Ascending aorta (tissue), 2 donors: ENCODE measurements around the gene CUL1. TPM values are rescaled to one million over a fixed set of nuclear protein-coding genes. Genes with fewer than 3 reads are reported as not detected.

Experiments
- DNase-seq, 2 donors: peaks; one replicate each; pipeline ENCODE4 v3.0.0-alpha.2; 2019; ENCODE audit warnings: low spot score in 2 of 2
- H3K27ac ChIP-seq, 2 donors: fragments of 200-600 bp; sonication (generic); one replicate each; pipeline ENCODE4 v1.5.1; 2016 to 2017; ENCODE audit warnings: mild to moderate bottlenecking in 1 of 2
- H3K27me3 ChIP-seq: fragments of 200-600 bp; sonication (generic); one replicate; pipeline ENCODE4 v1.5.1; 2017
- H3K36me3 ChIP-seq, 2 donors: fragments of 200-600 bp; sonication (generic); one replicate each; pipeline ENCODE4 v1.5.1; 2016
- H3K4me1 ChIP-seq, 2 donors: fragments of 200-600 bp; sonication (generic); one replicate each; pipeline ENCODE4 v1.5.1; 2016 to 2017; ENCODE audit warnings: mild to moderate bottlenecking in 1 of 2
- H3K4me3 ChIP-seq, 2 donors: fragments of 200-600 bp; sonication (generic); one replicate each; pipeline ENCODE4 v1.5.1; 2016 to 2017; ENCODE audit warnings: mild to moderate bottlenecking in 1 of 2
- H3K9me3 ChIP-seq, 2 donors: fragments of 200-600 bp; sonication (generic); one replicate each; pipeline ENCODE4 v1.5.1; 2016
- intact Hi-C: fragments of 100-400 bp; cut with DNase I; formaldehyde crosslinking; loops from one replicate; pipeline ENCODE4 v1.15.1; 2023
- total RNA-seq: library from RNA; depleted of rRNA; stranded (reverse); fragments of >200 nt; gene quantifications from one replicate; pipeline ENCODE4 v1.1.0, GENCODE V29; 2016
- TF ChIP-seq, protein P1 (sequence below), 3 experiments: fragments of 200-600 bp in 2 of 3; fragments of 450-650 bp in 1 of 3; sonication (generic) in 2 of 3; IDR thresholded peaks; one replicate each; pipeline ENCODE4 v1.5.1; 2016 to 2019; ENCODE audit warnings: antibody characterized with exemption in 3 of 3, mild to moderate bottlenecking in 1 of 3, moderate library complexity in 1 of 3

The CUL1 gene
- total RNA-seq, 1 donor from 2014 or later: 16.3 TPM

DNA sequence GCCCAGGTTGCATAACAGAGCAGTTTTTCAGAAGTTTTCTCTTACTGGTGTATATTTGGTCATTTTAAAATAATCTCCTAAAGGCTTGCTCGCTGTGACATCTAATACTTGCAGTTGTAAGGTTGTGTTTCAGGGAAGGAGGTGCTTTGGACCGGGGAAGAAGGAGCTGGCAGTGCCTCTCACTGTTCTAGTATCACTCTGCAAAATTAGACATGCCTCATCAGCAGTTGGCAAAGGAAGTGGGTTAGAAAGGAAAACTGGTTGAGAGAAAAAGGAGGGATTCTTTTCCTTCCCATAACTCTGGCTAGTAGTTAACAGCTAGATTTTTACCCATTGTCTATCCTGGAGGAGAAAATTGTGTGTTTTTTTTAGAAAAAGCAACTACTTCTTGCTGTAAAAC, 34.8 kb downstream of the CUL1 start:
- intact Hi-C loops: no loop called here
- TF ChIP-seq, protein P1, sequence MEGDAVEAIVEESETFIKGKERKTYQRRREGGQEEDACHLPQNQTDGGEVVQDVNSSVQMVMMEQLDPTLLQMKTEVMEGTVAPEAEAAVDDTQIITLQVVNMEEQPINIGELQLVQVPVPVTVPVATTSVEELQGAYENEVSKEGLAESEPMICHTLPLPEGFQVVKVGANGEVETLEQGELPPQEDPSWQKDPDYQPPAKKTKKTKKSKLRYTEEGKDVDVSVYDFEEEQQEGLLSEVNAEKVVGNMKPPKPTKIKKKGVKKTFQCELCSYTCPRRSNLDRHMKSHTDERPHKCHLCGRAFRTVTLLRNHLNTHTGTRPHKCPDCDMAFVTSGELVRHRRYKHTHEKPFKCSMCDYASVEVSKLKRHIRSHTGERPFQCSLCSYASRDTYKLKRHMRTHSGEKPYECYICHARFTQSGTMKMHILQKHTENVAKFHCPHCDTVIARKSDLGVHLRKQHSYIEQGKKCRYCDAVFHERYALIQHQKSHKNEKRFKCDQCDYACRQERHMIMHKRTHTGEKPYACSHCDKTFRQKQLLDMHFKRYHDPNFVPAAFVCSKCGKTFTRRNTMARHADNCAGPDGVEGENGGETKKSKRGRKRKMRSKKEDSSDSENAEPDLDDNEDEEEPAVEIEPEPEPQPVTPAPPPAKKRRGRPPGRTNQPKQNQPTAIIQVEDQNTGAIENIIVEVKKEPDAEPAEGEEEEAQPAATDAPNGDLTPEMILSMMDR (IDR thresholded peaks at IDR 0.05): no peak
- Histone ChIP-seq H3K36me3 (peaks cover 13 to 34% of the 10 kb centered on the region in 2 donors), H3K4me1 (peaks cover 3 to 22% of the 10 kb centered on the region in 2 donors), H3K4me3 (no peak overlapping the region), H3K27me3 (no peaks in the 10 kb centered on the region), H3K27ac (no peak overlapping the region), H3K9me3 (no peaks in the 10 kb centered on the region)
- DNase-seq: no peak

DNA sequence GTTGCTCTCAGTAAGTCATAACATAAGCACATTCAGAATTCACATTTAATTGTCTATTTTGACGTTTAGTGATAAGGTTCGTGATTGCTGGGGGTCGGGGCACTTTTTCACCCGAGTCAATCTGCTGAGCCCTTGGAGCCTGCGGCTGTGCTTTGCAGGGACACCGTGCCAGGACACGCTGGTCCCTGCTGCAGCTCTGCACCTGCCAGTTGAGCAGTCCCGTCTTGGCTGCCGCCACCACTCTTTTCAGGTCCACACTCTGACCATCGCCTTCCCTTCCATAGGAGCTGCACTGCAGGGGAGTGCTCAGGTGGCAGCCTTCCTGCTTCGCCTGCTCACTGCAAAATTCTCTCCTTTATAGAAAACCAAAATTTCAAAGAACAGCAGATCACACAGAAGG, 36.4 kb downstream of the CUL1 start:
- H3K36me3 ChIP-seq: peaks cover 15 to 48% of the 10 kb centered on the region in 2 donors
- H3K4me1 ChIP-seq: peaks cover under 1 to 14% of the 10 kb centered on the region in 2 donors
- no peak overlapping the region for H3K27ac ChIP-seq

DNA sequence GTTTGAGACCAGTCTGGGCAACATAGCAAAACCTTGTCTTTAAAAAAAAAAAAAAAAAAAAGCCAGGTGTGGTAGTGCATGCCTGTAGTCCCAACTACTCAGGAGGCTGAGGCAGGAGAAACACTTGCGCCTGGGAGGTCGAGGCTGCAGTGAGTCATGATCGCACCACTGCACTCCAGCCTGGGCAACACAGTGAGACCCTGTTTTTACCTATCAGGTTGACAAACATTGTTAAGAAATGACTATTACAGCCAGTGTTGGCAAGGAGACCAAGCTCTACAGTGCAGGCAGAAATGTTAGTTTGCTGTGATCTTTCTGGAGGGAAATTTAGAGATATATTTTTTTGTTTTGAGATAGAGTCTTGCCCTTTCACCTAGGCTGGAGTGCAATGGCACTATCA, 37.3 kb downstream of the CUL1 start:
- H3K27me3 ChIP-seq: no peaks in the 10 kb centered on the region
- TF ChIP-seq, protein P1 (IDR thresholded peaks at IDR 0.05): no peak
- no peaks in the 10 kb centered on the region for H3K9me3 ChIP-seq
- peaks cover 0 to 10% of the 10 kb centered on the region in 2 donors for H3K4me1 ChIP-seq
- no peak overlapping the region for H3K4me3 ChIP-seq
- H3K36me3 ChIP-seq: peaks cover 21 to 56% of the 10 kb centered on the region in 2 donors
- no peak overlapping the region for H3K27ac ChIP-seq
- intact Hi-C loops: no loop called here
- DNase-seq: no peak

More for the DNA sequence above, 36.4 kb downstream of the CUL1 start:
- H3K4me3 ChIP-seq: no peak overlapping the region
- TF ChIP-seq, protein P1 (IDR thresholded peaks at IDR 0.05): no peak
- DNase-seq: no peak
- H3K27me3 ChIP-seq: no peaks in the 10 kb centered on the region
- intact Hi-C loops: no loop called here
- no peaks in the 10 kb centered on the region for H3K9me3 ChIP-seq

DNA sequence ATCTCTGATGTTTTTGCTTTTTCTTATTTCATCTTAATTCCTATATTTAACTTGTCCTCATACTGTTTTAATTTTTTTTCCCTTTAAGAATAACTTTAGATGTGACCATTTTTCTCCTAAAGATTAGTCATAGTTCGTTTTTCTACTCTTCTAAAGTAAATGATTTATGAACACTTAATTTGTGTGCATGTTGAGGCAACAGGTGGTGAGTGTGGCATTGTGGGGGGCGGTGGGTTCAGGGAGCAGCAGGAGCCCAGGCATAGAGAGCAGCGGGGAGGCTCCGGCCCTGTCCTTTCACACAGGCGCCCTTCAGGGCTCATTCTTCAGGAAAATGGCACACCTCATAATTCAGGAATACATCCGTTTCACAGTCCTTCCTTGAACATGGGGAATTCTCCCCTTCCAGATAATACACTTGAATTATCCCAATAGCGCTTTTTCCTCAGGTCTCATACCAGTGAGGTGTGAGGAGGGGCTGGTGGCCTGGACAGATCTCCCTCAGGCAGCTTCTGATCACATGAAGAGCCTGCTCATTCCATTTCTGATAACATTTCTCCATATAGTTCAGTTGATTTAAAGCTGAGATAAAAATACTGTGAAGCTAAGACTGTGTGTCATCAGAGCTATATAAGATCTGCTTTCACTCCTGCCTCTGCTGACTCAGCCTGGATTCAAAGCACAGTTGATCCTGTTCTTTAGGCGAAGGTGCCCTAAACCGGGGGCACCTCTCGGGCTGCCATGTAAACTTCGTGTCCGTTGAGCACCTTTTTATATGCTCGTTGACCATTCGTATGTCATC, 40.2 kb downstream of the CUL1 start:
- H3K36me3 ChIP-seq: peaks cover 18 to 42% of the 10 kb centered on the region in 2 donors

DNA sequence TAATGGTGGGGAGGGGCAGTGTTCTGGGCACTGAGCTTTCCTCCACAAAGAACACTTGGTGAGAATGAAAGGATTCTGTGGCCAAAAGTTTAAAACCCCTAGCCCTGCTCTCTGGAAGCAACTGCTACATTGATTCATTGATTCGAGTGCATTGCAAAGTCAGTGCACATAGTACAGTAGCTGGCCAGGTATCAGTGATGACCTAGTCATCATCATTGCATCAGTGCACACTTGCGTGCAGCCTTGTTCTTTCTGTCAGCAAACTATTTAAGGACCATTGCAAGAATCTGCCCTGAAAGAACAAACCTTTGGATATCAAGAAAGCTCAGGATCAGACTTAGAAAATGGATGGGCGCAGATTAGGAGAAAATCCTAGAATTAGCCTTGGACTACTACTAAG, 47.4 kb downstream of the CUL1 start:
- DNase-seq: no peak
- no peaks in the 10 kb centered on the region for H3K9me3 ChIP-seq
- intact Hi-C loops: no loop called here
- peaks cover 1 to 3% of the 10 kb centered on the region in 2 donors for H3K36me3 ChIP-seq
- H3K4me1 ChIP-seq: no peaks in the 10 kb centered on the region
- no peak overlapping the region for H3K4me3 ChIP-seq
- TF ChIP-seq, protein P1 (IDR thresholded peaks at IDR 0.05): no peak
- no peak overlapping the region for H3K27ac ChIP-seq
- H3K27me3 ChIP-seq: no peaks in the 10 kb centered on the region

More for the DNA sequence above, 40.2 kb downstream of the CUL1 start:
- Histone ChIP-seq H3K4me1 (peaks cover 0 to 2% of the 10 kb centered on the region in 2 donors), H3K27ac (no peak overlapping the region), H3K27me3 (no peaks in the 10 kb centered on the region), H3K4me3 (no peak overlapping the region), H3K9me3 (no peaks in the 10 kb centered on the region)
- DNase-seq: no peak
- TF ChIP-seq, protein P1 (IDR thresholded peaks at IDR 0.05): no peak
- intact Hi-C loops: no loop called here
